Activated CD4-positive, alpha-beta T cell treated with anti-CD3 and anti-CD28 coated beads, Interleukin-2, amount 10 ng/mL, durations not matched to agents 7 days and 5 days (primary cell): ENCODE data around the gene BGN. TPM values are rescaled to one million over a fixed set of nuclear protein-coding genes. Genes with fewer than 3 reads are reported as not detected.

Source experiments
- CTCF ChIA-PET: fragments of 350-600 bp; sonication (Branson Sonifier 250); formaldehyde crosslinking; loops from one replicate; lab custom pipeline; 2021; ENCODE audit warnings: antibody characterized with exemption; lab: Charles Lee
- POLR2A ChIA-PET: fragments of 350-600 bp; sonication (Branson Sonifier 250); formaldehyde crosslinking; loops from one replicate; lab custom pipeline; 2021; ENCODE audit warnings: antibody characterized with exemption; lab: Charles Lee
- DNase-seq: peaks from one replicate; pipeline ENCODE4 v3.0.0-alpha.2; 2020
- H3K27ac Mint-ChIP-seq: one replicate; pipeline ENCODE4 v1.8.0; 2021; ENCODE audit warnings: mild to moderate bottlenecking, moderate library complexity, mixed read lengths
- H3K27me3 Mint-ChIP-seq: one replicate; pipeline ENCODE4 v1.8.0; 2021; ENCODE audit warnings: mixed read lengths
- H3K36me3 Mint-ChIP-seq: one replicate; pipeline ENCODE4 v1.8.0; 2021; ENCODE audit warnings: low read depth, mixed read lengths
- H3K4me1 Mint-ChIP-seq: one replicate; pipeline ENCODE4 v1.8.0; 2021; ENCODE audit warnings: mixed read lengths
- H3K4me3 Mint-ChIP-seq: one replicate; pipeline ENCODE4 v1.8.0; 2021; ENCODE audit warnings: mild to moderate bottlenecking, moderate library complexity, mixed read lengths
- H3K9me3 Mint-ChIP-seq: one replicate; pipeline ENCODE4 v1.8.0; 2021; ENCODE audit warnings: mixed read lengths
- total RNA-seq, 2 experiments: library from RNA; stranded (reverse); gene quantifications; one replicate each; pipeline ENCODE4 v1.2.3, GENCODE V29; 2021

Gene BGN
- total RNA-seq, 2 experiments from 2014 or later, result not detected

DNA sequence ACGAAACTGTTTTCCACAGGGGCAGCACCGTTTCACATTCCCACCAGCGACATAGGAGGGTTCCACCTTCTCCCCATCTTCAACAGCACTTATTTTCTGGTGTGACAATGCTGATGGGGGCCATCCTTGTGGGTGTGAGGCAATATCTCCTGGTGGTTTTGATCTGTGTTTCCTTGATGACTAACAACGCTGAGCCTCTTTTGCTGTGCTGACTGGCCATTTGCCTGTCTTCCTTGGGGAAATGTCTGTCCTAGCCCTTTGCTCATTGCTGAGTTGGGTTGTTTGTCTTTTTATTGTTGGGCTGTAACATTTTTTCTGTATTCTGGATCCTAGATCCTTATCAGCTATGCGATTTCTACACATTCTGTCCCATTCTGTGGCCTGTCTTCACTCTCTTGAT, 56.4 kb downstream of the BGN start:
- no peak for DNase-seq
- Mint-ChIP-seq H3K4me1 (no peaks in the 10 kb centered on the region), H3K9me3 (no peaks in the 10 kb centered on the region), H3K27me3 (no peaks in the 10 kb centered on the region), H3K36me3 (no peaks in the 10 kb centered on the region), H3K27ac (no peak overlapping the region), H3K4me3 (no peak overlapping the region)
- ChIA-PET CTCF (no interaction called here), POLR2A (no interaction called here)

DNA sequence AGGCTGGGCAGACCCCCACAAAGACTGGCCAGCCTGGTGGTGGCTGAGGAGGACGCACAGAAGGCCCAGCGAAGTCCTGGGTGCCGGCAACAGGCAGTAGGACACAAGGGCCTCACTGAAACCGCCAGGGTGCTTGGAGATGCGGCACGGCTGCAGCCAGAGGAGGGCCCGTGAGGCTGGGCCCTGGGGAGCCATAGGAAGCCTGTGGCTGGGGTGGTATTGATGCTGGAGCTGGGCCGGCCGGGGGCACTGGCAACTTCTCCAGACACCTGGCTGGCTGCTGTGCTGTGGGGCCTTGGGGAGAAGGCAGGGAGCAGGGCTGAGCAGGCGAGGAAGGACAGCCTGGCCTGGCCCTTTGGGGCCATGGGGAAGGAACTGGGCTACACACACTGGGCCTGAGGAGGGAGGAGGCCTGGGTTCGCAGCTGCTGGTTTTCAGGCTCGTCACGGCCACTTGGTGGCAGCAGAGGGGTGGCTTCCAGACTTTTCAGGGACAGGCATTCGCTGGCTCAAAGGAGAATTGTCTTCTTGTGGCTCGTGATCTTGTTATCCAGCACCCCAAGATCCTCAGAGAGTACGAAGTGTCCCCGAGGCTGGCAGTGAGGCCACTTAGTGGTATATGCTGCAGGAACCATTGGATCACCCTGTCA, 59.9 kb downstream of the BGN start:
- Mint-ChIP-seq H3K27ac (no peak overlapping the region), H3K4me3 (no peak overlapping the region), H3K4me1 (no peaks in the 10 kb centered on the region), H3K9me3 (no peaks in the 10 kb centered on the region), H3K36me3 (no peaks in the 10 kb centered on the region), H3K27me3 (no peaks in the 10 kb centered on the region)
- ChIA-PET POLR2A (no interaction called here), CTCF (interaction anchor here (0.6 to 2.6 kb wide), 8 partner anchors 10 to 113 kb away, joined by 3 to 13 read pairs (median 4); no protein-coding TSS in a partner anchor)
- peak; percentile 64 for DNase-seq

DNA sequence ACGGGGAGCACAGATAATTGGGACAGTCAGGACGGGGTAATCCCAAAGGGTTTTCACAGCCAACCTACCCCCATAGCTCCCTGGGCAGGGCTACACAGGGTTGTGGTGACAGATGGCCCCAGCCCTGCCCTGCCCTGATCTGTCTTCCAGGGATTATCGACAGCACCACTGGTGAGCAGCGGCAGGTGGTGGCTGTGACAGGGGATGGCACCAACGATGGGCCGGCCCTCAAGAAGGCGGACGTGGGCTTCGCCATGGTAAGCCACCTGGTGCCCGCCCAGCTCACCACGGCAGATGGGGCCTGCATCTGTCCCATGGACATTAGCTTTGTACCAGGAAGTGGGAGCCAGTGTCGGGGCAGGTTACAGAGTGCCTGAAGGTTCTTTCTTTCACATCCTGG, 62.0 kb downstream of the BGN start:
- no peak for DNase-seq
- H3K27me3 Mint-ChIP-seq, result no peaks in the 10 kb centered on the region
- H3K36me3 Mint-ChIP-seq, result no peaks in the 10 kb centered on the region
- no peak overlapping the region for H3K4me3 Mint-ChIP-seq
- ChIA-PET POLR2A (no interaction called here), CTCF (interaction anchor here (1.1 to 1.4 kb wide), 4 partner anchors 9 to 92 kb away, joined by 3 to 4 read pairs (median 3); no protein-coding TSS in a partner anchor)
- no peak overlapping the region for H3K27ac Mint-ChIP-seq
- H3K4me1 Mint-ChIP-seq, result no peaks in the 10 kb centered on the region
- H3K9me3 Mint-ChIP-seq, result no peaks in the 10 kb centered on the region

DNA sequence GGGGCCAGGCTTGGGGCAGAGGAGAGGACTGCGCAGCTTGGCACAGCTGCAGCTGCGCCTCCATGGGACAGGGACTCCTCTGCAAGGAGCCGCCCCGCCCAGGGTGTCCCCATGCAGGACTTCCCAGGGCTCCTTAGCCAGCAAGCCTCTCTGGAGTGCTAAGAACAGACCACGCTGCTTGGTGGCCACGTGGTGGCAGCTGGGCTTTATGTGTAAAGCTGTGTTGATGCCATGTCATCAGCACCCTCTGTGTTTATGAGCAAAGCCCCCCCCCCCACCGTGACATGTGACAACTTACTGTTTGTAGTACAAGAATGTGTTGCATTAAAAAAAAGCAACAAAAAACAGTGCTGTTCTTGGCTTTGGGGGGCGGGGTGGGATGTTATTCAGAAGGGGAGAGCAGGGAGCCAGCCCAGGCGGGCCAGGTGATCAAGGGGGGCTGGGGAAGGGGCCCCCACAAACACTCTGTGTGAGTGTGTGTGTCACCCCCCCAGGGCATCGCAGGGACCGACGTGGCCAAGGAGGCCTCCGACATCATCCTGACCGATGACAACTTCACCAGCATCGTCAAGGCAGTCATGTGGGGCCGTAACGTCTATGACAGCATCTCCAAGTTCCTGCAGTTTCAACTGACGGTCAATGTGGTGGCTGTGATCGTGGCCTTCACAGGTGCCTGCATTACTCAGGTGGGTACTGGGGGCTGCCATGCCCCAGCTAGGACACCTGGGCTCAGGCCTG, 63.0 kb downstream of the BGN start:
- Mint-ChIP-seq H3K27ac (no peak overlapping the region), H3K27me3 (no peaks in the 10 kb centered on the region), H3K4me1 (no peaks in the 10 kb centered on the region), H3K9me3 (no peaks in the 10 kb centered on the region), H3K4me3 (no peak overlapping the region), H3K36me3 (no peaks in the 10 kb centered on the region)
- DNase-seq, result no peak
- POLR2A ChIA-PET, result no interaction called here
- CTCF ChIA-PET, result interaction anchor here (1.2 kb wide), 1 partner anchor 11 kb away, joined by 3 read pairs; no protein-coding TSS in a partner anchor

Other genes starting within 250 kb of the BGN start
- not detected for gene PNMA6F, start 173.2 kb upstream of the BGN start, total RNA-seq
- 10 to 100 TPM; 17.4 to 20.2 TPM for gene ZNF275, start 160.8 kb upstream of the BGN start, total RNA-seq
- gene PNMA6E, start 93.6 kb upstream of the BGN start, total RNA-seq, result not detected
- gene ZFP92, start 83.5 kb upstream of the BGN start, total RNA-seq, result under 1 TPM; 0.52 to 0.60 TPM
- 1 to 10 TPM; 3.0 to 3.4 TPM for gene TREX2, start 48.9 kb upstream of the BGN start, total RNA-seq
- gene HAUS7, start 24.4 kb upstream of the BGN start, total RNA-seq, result 10 to 100 TPM; 37.6 to 45.9 TPM
- gene ATP2B3, start 22.7 kb downstream of the BGN start, total RNA-seq, result under 1 TPM in 1 of 2 experiments, not detected in 1; 0.05 TPM
- gene CCNQ, start 104.2 kb downstream of the BGN start, total RNA-seq, result 10 to 100 TPM; 22.5 to 23.8 TPM
- not detected for gene DUSP9, start 152.2 kb downstream of the BGN start, total RNA-seq
- gene PNCK, start 178.8 kb downstream of the BGN start, total RNA-seq, result not detected
- under 1 TPM; 0.65 to 0.69 TPM for gene SLC6A8, start 192.9 kb downstream of the BGN start, total RNA-seq
- 100 to 1,000 TPM; 142 to 148 TPM for gene BCAP31, start 229.4 kb downstream of the BGN start, total RNA-seq
- gene ABCD1, start 229.9 kb downstream of the BGN start, total RNA-seq, result 10 to 100 TPM; 15.4 to 16.0 TPM